Endothelial cell of umbilical vein (primary cell): Measurements from ENCODE around the gene MAP2K7.

Experiments
- EZH2 ChIP-seq: IDR thresholded peaks from 2 replicates; pipeline ENCODE4 v1.6.1; 2012; ENCODE audit warnings: borderline replicate concordance, low read depth, mild to moderate bottlenecking, moderate library complexity, low read length, inconsistent platforms; ENCODE audit not compliant: severe bottlenecking
- FOS ChIP-seq: IDR thresholded peaks from 2 replicates; pipeline ENCODE4 v1.6.1; 2011; ENCODE audit warnings: mild to moderate bottlenecking, low read length, moderate library complexity, borderline replicate concordance; ENCODE audit not compliant: insufficient read depth
- POLR2A ChIP-seq: IDR thresholded peaks from 2 replicates; pipeline ENCODE4 v1.6.1; 2012; ENCODE audit warnings: low read depth, mild to moderate bottlenecking, control low read depth, low read length
- POLR2AphosphoS5 ChIP-seq: IDR thresholded peaks from 2 replicates; pipeline ENCODE4 v1.6.1; 2012; ENCODE audit warnings: low read depth, mild to moderate bottlenecking, control low read depth, low read length, moderate library complexity; ENCODE audit not compliant: insufficient read depth
- TF ChIP-seq, protein P1 (sequence below), 2 donors: IDR thresholded peaks; 1 replicate in 1 of 2; 2 replicates in 1 of 2; pipeline ENCODE4 v1.5.1; 2011; ENCODE audit warnings: low read length in 2 of 2, mild to moderate bottlenecking in 2 of 2, moderate library complexity in 2 of 2, control low read depth in 1 of 2, inconsistent platforms in 1 of 2, low read depth in 1 of 2; ENCODE audit not compliant: insufficient read depth in 1 of 2; ENCODE audit errors: extremely low read depth in 1 of 2
- TF ChIP-seq, protein P2 (sequence below): IDR thresholded peaks from 2 replicates; pipeline ENCODE4 v1.6.1; 2011; ENCODE audit not compliant: insufficient read depth, insufficient read length

DNA sequence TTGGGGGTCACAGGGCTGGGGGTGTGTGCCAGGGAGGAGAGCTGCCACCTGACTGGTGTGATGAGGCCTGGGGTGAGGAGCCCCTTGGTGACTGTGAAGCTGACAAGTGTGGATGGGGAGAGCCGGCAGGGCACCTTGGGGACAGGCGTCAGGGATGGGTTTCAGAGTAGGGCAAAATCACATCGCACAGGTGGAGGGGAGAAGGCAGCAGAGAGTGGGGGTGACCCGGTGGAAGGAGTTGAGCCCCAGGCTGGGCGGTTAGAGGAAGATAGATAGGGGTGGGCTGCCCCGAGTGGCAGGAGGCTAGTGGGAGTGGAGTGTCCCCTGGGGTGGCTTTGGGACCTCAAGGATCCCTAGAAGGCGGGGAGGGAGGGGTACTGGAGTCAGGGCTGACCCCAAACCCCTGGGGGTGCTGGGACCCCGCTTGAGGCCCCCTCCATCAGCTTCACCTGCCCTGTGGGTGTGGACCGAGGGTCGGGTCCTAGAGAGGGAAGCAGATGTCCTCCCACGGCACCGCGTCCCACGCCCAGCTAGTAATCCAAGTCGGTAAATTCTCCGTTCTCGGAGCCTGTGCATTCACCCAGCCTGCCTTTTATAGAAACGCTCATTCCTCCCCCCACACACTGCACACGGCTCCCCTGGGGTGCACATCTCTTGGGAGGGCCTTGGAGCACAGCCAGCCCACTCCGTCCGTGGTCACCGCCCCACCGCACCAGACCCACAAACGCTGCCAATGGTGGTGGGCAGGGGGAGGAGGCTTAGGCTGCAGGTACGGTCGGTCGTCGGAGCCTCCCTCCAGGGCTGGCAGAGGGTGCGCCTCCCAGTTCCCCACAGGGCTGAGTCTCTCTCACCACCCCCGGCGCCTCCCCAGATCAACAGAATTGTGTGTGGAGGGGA lies 19.9 kb downstream of the MAP2K7 start:
- TF ChIP-seq, protein P1, sequence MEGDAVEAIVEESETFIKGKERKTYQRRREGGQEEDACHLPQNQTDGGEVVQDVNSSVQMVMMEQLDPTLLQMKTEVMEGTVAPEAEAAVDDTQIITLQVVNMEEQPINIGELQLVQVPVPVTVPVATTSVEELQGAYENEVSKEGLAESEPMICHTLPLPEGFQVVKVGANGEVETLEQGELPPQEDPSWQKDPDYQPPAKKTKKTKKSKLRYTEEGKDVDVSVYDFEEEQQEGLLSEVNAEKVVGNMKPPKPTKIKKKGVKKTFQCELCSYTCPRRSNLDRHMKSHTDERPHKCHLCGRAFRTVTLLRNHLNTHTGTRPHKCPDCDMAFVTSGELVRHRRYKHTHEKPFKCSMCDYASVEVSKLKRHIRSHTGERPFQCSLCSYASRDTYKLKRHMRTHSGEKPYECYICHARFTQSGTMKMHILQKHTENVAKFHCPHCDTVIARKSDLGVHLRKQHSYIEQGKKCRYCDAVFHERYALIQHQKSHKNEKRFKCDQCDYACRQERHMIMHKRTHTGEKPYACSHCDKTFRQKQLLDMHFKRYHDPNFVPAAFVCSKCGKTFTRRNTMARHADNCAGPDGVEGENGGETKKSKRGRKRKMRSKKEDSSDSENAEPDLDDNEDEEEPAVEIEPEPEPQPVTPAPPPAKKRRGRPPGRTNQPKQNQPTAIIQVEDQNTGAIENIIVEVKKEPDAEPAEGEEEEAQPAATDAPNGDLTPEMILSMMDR (IDR thresholded peaks at IDR 0.05; ENCODE audit: extremely low read depth in 1 of 2, insufficient read depth in 1 of 2, low read depth in 1 of 2, low read length in 2 of 2) = no peak
- TF ChIP-seq POLR2A (no peak), POLR2AphosphoS5 (no peak), FOS (no peak), EZH2 (no peak)
- TF ChIP-seq, protein P2, sequence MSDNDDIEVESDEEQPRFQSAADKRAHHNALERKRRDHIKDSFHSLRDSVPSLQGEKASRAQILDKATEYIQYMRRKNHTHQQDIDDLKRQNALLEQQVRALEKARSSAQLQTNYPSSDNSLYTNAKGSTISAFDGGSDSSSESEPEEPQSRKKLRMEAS = no peak
